ENCODE results near the gene SRSF1. TPM values are rescaled to one million over a fixed set of nuclear protein-coding genes. Genes with fewer than 3 reads are reported as not detected.
"Not testable (repeated sequence)": the region's sequence is repeated elsewhere in the genome, so short reads cannot be mapped to it uniquely, and the experiment has no call there.

Gene SRSF1
- total RNA-seq, 4 donors from 2014 or later, result 181 to 274 (median 182) TPM

DNA sequence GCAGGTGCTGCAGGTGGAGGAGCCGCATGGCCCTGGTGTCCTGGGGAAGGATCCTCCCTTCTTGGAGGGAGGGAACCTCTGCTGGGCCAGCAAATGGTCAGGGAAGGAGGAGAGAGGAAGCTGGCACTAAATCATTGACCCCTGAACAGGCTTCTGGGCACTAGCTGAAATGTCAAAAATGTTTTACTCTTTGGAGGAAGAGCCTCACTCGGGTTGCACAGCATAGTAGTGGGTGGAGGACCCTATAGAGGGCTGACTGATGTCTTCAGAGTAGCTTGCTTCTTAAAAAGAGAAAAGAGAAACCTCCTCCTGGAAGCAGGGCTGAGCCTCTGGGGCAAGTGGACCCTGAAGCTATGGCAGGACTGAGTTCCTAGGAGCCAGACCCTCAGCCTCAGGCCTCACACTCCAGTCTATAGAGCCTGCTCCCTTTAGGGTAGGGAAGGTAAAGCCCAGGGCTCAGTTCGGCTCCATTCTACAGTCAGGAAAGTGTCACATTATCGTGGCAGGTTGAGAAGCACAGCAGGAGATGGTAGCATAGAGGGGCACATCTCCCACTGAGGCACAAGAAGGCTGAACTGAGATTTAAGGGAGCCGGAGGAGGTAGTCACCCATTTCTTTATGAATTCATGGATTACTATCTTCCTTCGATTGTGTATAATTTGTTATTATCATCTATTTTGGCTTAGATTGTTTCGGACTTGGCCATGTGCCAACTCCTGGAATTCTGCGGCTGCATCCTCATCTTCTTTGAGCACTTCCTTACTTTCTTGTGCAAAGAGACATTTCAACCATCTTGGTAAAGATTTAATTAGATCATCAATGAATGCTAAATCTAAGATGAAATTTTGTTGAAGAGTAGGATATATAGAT, 44.5 kb downstream of the SRSF1 start:
- TF ChIP-seq, protein P1, sequence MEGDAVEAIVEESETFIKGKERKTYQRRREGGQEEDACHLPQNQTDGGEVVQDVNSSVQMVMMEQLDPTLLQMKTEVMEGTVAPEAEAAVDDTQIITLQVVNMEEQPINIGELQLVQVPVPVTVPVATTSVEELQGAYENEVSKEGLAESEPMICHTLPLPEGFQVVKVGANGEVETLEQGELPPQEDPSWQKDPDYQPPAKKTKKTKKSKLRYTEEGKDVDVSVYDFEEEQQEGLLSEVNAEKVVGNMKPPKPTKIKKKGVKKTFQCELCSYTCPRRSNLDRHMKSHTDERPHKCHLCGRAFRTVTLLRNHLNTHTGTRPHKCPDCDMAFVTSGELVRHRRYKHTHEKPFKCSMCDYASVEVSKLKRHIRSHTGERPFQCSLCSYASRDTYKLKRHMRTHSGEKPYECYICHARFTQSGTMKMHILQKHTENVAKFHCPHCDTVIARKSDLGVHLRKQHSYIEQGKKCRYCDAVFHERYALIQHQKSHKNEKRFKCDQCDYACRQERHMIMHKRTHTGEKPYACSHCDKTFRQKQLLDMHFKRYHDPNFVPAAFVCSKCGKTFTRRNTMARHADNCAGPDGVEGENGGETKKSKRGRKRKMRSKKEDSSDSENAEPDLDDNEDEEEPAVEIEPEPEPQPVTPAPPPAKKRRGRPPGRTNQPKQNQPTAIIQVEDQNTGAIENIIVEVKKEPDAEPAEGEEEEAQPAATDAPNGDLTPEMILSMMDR (IDR thresholded peaks at IDR 0.05), result no peak
- no peak for ATAC-seq (ENCODE audit: low FRiP score)
- no peak for DNase-seq (ENCODE audit: low spot score)

DNA sequence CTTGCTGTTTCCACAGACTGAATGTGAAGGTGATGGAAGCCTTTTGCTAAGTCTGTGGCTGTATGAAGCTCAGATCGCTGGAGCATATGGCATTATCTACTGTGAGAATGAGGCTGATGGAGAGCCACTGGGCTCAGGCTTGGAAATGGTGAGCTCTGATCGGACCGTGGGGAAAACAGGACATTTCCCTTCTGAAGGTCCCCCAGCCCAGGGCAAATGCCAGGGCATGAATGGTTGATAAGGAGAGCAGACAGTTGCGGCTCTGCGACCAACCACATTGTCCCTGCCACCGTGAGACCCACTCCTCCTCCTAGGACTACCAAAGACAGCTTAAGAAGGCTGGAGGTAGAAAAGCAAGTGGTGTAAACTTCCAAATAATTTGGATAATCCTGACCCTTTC, 47.1 kb downstream of the SRSF1 start:
- DNase-seq (ENCODE audit: low spot score) (no peak), ATAC-seq (ENCODE audit: low FRiP score) (no peak)
- TF ChIP-seq, protein P1 (IDR thresholded peaks at IDR 0.05), result no peak

DNA sequence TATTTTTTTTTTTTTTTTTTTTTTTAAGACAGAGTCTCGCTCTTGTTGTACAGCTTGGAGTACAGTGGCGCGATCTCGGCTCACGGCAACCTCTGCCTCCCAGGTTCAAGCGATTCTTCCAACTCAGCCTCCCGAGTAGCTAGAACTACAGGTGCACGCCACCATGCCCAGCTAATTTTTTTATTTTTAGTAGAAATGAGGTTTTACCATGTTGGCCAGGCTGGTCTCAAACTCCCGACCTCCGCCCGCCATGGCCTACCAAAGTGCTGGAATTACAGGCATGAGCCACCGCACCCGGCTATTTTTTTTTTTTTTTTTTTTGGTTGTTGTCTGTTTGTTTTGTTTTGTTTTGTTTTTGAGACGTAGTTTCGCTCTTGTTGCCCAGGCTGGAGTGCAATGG, 48.7 kb downstream of the SRSF1 start:
- DNase-seq (ENCODE audit: low spot score); ATAC-seq (ENCODE audit: low FRiP score): not testable (repeated sequence)

DNA sequence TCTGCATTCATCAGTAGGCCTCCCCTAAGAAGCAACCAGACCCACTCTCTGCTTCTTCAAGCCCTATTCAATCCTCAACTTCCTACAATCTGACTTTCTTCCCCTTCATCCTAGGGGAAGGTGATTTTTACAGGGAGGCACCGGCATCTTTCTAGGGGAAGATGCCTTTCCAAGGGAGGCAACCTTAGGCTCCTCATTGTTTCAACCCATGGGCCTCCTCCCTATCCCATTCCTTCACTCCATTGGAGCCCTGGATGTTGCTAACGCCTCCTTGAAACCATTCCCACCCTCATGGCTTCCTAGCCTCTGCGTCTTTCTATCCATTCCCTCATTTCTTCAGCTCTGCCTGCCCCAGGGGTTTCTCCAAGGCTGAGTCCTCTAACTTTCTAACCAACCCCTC, 49.2 kb downstream of the SRSF1 start:
- ATAC-seq (ENCODE audit: low FRiP score), result no peak
- DNase-seq (ENCODE audit: low spot score), result no peak

DNA sequence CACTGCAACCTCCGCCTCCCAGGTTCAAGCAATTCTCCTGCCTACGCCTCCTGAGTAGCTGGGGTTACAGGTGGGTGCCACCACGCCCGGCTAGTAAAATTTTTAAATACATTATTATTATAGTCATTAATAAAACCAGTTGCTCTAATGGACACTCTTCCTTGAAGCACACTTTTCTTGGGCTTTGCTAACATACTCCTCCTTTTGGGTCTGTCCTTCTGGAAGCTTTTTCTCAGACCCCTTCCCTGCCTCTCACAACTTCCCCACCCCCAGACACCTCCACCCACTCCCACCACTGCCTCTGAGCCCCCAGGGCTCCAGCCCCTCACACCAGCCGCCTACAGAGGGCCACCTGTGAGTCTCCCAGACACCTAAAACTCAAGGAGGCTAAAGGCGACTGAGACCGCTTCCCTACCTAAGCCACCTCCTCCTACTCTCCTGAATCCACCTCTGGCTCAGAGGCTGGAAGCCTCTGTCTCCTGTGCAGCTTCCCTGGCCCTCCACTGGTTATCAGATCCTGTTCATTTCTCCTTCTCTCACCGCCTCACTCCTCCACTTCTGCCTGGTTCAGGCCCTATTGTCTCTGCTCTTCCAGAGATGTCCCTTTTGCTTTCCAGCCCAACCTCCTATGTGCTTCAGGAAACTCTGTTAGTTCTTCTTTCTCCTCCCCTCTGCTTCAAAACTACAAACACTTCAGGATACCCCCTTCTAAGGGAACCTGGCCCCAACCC, 49.8 kb downstream of the SRSF1 start:
- DNase-seq (ENCODE audit: low spot score) (no peak), ATAC-seq (ENCODE audit: low FRiP score) (no peak)
- TF ChIP-seq, protein P1 (IDR thresholded peaks at IDR 0.05), result no peak

More for the DNA sequence above, 49.2 kb downstream of the SRSF1 start:
- TF ChIP-seq, protein P1 (IDR thresholded peaks at IDR 0.05), result no peak

DNA sequence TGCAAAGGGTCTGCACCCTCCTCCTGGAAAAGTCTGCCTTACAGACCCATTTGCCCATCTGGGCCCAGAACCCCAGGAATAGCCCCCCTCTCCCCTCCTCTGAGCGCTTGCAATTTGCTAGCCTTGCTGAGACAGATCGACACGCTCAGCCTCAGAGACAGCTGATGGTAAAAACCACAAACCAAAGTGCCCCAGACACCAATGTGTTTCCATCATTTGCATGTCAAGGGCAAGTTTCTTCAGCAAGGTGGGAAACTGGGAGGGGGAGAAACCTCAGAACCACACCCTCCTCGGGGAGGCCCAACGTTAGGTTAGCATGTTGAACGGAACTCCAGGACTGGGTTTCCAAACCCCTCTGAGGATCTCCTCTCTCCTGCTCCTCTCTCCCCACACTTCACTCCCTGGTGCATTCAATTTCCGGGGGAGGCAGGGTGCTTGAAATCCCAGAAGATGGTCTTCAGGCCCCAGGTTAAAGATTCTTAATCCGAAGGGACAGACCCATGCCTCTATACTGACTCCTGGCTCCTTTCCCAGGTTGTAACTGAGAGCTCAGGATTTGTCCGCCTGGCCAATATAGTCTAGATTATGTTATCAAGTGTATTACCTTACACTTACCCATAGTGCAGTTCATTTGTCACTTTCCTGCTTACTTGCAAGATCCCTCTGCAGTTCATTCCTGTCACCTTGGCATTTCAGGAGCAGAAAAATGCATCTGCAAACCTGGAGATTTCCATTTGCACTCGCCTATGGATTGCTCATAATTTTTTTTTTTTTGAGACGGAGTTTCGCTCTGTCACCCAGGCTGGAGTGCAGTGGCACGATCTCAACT, 50.5 kb downstream of the SRSF1 start:
- ATAC-seq (ENCODE audit: low FRiP score), result no peak
- DNase-seq (ENCODE audit: low spot score), result no peak
- TF ChIP-seq, protein P1 (IDR thresholded peaks at IDR 0.05), result no peak
